ENCODE measurements around the gene HK1.

HK1 gene

GRCh38 chr10:69338133-69338456, 59.8 kb downstream of the HK1 start:
- no peak overlapping the region for H3K4me3 ChIP-seq (ENCODE audit: low read depth, low read length)
- no peak for TF ChIP-seq CTCF (IDR thresholded peaks at IDR 0.05; ENCODE audit: low read depth, low read length, missing control alignments)
- no peak for DNase-seq (ENCODE audit: low read depth)

GRCh38 chr10:69338547-69339450, 60.5 kb downstream of the HK1 start:
- H3K4me3 ChIP-seq (ENCODE audit: low read depth, low read length): no peak overlapping the region
- TF ChIP-seq CTCF (IDR thresholded peaks at IDR 0.05; ENCODE audit: low read depth, low read length, missing control alignments): no peak
- no peak for DNase-seq (ENCODE audit: low read depth)

- no peak for TF ChIP-seq CTCF (IDR thresholded peaks at IDR 0.05; ENCODE audit: low read depth, low read length, missing control alignments)
These were observed 62.4 kb downstream of the HK1 start for GRCh38 chr10:69340695-69341094.

GRCh38 chr10:69343905-69344304, 65.6 kb downstream of the HK1 start:
- TF ChIP-seq CTCF (IDR thresholded peaks at IDR 0.05; ENCODE audit: low read depth, low read length, missing control alignments): no peak
- H3K4me3 ChIP-seq (ENCODE audit: low read depth, low read length): no peak overlapping the region
- no peak for DNase-seq (ENCODE audit: low read depth)

More at GRCh38 chr10:69340695-69341094, 62.4 kb downstream of the HK1 start:
- DNase-seq (ENCODE audit: low read depth): no peak
- no peak overlapping the region for H3K4me3 ChIP-seq (ENCODE audit: low read depth, low read length)

- TF ChIP-seq CTCF (IDR thresholded peaks at IDR 0.05; ENCODE audit: low read depth, low read length, missing control alignments): no peak
- no peak overlapping the region for H3K4me3 ChIP-seq (ENCODE audit: low read depth, low read length)
- no peak for DNase-seq (ENCODE audit: low read depth)
These were observed 66.4 kb downstream of the HK1 start for GRCh38 chr10:69344591-69345252.

GRCh38 chr10:69345402-69345801, 67.1 kb downstream of the HK1 start:
- TF ChIP-seq CTCF (IDR thresholded peaks at IDR 0.05; ENCODE audit: low read depth, low read length, missing control alignments): no peak
- DNase-seq (ENCODE audit: low read depth): no peak

More at GRCh38 chr10:69345402-69345801, 67.1 kb downstream of the HK1 start:
- no peak overlapping the region for H3K4me3 ChIP-seq (ENCODE audit: low read depth, low read length)

All from GM12864 (cell line).